ENCODE data around the gene TBC1D1.

The TBC1D1 gene

GRCh38 chr4:38154681-38155588 is 264.1 kb downstream of the TBC1D1 start:
- DNase-seq, result peak; percentile 41

GRCh38 chr4:38155589-38156294 is 264.9 kb downstream of the TBC1D1 start:
- DNase-seq, result no peak

- no peak for DNase-seq
Observed at GRCh38 chr4:38157592-38157991, 266.7 kb downstream of the TBC1D1 start.

- DNase-seq, result peak; percentile 81
Observed at GRCh38 chr4:38160487-38161207, 269.8 kb downstream of the TBC1D1 start.

- peak; percentile 8 for DNase-seq
Observed at GRCh38 chr4:38161208-38162113, 270.6 kb downstream of the TBC1D1 start.

GRCh38 chr4:38162240-38162784 is 271.4 kb downstream of the TBC1D1 start:
- no peak for DNase-seq

GRCh38 chr4:38163216-38164006 is 272.5 kb downstream of the TBC1D1 start:
- no peak for DNase-seq

- no peak for DNase-seq
Observed at GRCh38 chr4:38164346-38164745, 273.5 kb downstream of the TBC1D1 start.

- peak; percentile 10 for DNase-seq
Observed at GRCh38 chr4:38166082-38166481, 275.2 kb downstream of the TBC1D1 start.

- DNase-seq, result no peak
Observed at GRCh38 chr4:38166768-38167167, 275.9 kb downstream of the TBC1D1 start.

GRCh38 chr4:38167973-38168372 is 277.1 kb downstream of the TBC1D1 start:
- no peak for DNase-seq

GRCh38 chr4:38169524-38169923 is 278.6 kb downstream of the TBC1D1 start:
- DNase-seq, result no peak

GRCh38 chr4:38170338-38171169 is 279.7 kb downstream of the TBC1D1 start:
- DNase-seq, result no peak

GRCh38 chr4:38172078-38172477 is 281.2 kb downstream of the TBC1D1 start:
- no peak for DNase-seq

- no peak for DNase-seq
Observed at GRCh38 chr4:38173935-38174518, 283.1 kb downstream of the TBC1D1 start.

GRCh38 chr4:38174801-38175200 is 283.9 kb downstream of the TBC1D1 start:
- DNase-seq, result no peak

GRCh38 chr4:38176165-38176564 is 285.3 kb downstream of the TBC1D1 start:
- DNase-seq, result no peak

- DNase-seq, result peak; percentile 62
Observed at GRCh38 chr4:38177035-38177546, 286.2 kb downstream of the TBC1D1 start.

GRCh38 chr4:38177641-38178391 is 286.9 kb downstream of the TBC1D1 start:
- peak; percentile 51 for DNase-seq
